GM12878 (cell line): ENCODE data around the gene HMGN4. TPM values are rescaled to one million over a fixed set of nuclear protein-coding genes. Genes with fewer than 3 reads are reported as not detected.

ENCODE experiments used
- ATAC-seq: fragments of 200-7000 bp; cut with Tn5 transposase; 3 replicates; pipeline ENCODE4 v1.9.1; 2020; ENCODE audit warnings: mild to moderate bottlenecking, moderate library complexity
- BruUV-seq: library from RNA; stranded (reverse); fragments of 400-500 nt; replicated peaks from 2 replicates; lab custom pipeline; 2021; lab: Mats Ljungman, UMichigan
- CTCF ChIA-PET: fragments of 300-600 bp; sonication (Branson Sonifier 250); formaldehyde crosslinking; extraction: SDS; loops from one replicate; lab custom pipeline; 2021; ENCODE audit warnings: inconsistent platforms; lab: Yijun Ruan, JAX
- POLR2A ChIA-PET: fragments of 350-600 bp; formaldehyde crosslinking; extraction: SDS; loops from one replicate; lab custom pipeline; 2021; ENCODE audit warnings: inconsistent platforms; lab: Charles Lee
- RAD21 ChIA-PET: fragments of 300-600 bp; sonication (Branson Sonifier 250); formaldehyde crosslinking; loops from one replicate; lab custom pipeline; 2023; ENCODE audit warnings: antibody characterized with exemption; ENCODE audit not compliant: unreplicated experiment; lab: Charles Lee
- SMC1A ChIA-PET: fragments of 300-600 bp; sonication (Branson Sonifier 250); formaldehyde crosslinking; loops from one replicate; lab custom pipeline; 2023; ENCODE audit not compliant: unreplicated experiment, uncharacterized antibody; lab: Charles Lee
- DNase-seq: peaks from one replicate; pipeline ENCODE4 v3.0.0-alpha.2; 2011; ENCODE audit warnings: low read depth, low spot score
- FAIRE-seq: peaks from 3 replicates; lab custom pipeline; 2011; peaks lifted over from hg19 to GRCh38; lab: Jason Lieb, UNC
- H2AFZ ChIP-seq: 2 replicates; pipeline ENCODE4 v1.6.0; 2011; ENCODE audit warnings: low read depth, low read length, control low read depth; ENCODE audit not compliant: control insufficient read depth
- H3K27ac ChIP-seq: 2 replicates; pipeline ENCODE4 v1.5.1; 2011; ENCODE audit warnings: control low read depth; ENCODE audit not compliant: control insufficient read depth, insufficient read depth
- H3K27me3 ChIP-seq, 2 experiments: replicated peaks in 1 of 2; 2 replicates each; pipeline versions ENCODE4 v1.6.0 to v1.6.1; 2011; ENCODE audit warnings: low read length in 1 of 2; ENCODE audit not compliant: control insufficient read depth in 2 of 2, insufficient read depth in 2 of 2
- H3K36me3 ChIP-seq, 2 experiments: 2 replicates each; pipeline ENCODE4 v1.5.1; 2011; ENCODE audit warnings: low read length in 1 of 2; ENCODE audit not compliant: control insufficient read depth in 2 of 2, insufficient read depth in 2 of 2
- H3K4me1 ChIP-seq: 2 replicates; pipeline ENCODE4 v1.6.1; 2011; ENCODE audit warnings: mild to moderate bottlenecking, low read length, moderate library complexity, mixed read lengths; ENCODE audit not compliant: control insufficient read depth, insufficient read depth
- H3K4me2 ChIP-seq: 2 replicates; pipeline ENCODE4 v1.6.0; 2011; ENCODE audit warnings: control low read depth; ENCODE audit not compliant: control insufficient read depth, insufficient read depth
- H3K4me3 ChIP-seq: fragments of 200-600 bp; sonication (generic); 2 replicates; pipeline ENCODE4 v1.5.1; 2016
- H3K79me2 ChIP-seq: 2 replicates; pipeline ENCODE4 v1.6.0; 2011; ENCODE audit warnings: low read length; ENCODE audit not compliant: control insufficient read depth, insufficient read depth
- H3K9ac ChIP-seq: 2 replicates; pipeline ENCODE4 v1.8.0; 2011; ENCODE audit warnings: low read length, control low read depth, mixed read lengths; ENCODE audit not compliant: control insufficient read depth, insufficient read depth
- H3K9me3 ChIP-seq: replicated peaks from 3 replicates; pipeline ENCODE4 v1.5.1; 2011; ENCODE audit warnings: mild to moderate bottlenecking, low read length; ENCODE audit not compliant: control insufficient read depth, insufficient read depth
- H4K20me1 ChIP-seq: 2 replicates; pipeline ENCODE4 v1.6.0; 2011; ENCODE audit not compliant: control insufficient read depth, insufficient read depth
- BHLHE40 ChIP-seq, 2 experiments: fragments of 450-650 bp in 1 of 2; IDR thresholded peaks; 2 replicates each; pipeline ENCODE4 v1.6.1; 2011 to 2017; ENCODE audit warnings: low read depth in 2 of 2, borderline replicate concordance in 1 of 2, improper control_type of control experiment in 1 of 2, low read length in 1 of 2, mild to moderate bottlenecking in 1 of 2
- HDAC2 ChIP-seq: fragments of 200-600 bp; sonication (generic); IDR thresholded peaks from 2 replicates; pipeline ENCODE4 v1.6.1; 2017
- POLR2A ChIP-seq: IDR thresholded peaks from 2 replicates; pipeline ENCODE4 v1.6.1; 2011; ENCODE audit warnings: low read depth, mild to moderate bottlenecking, low read length
- SRF ChIP-seq, 2 experiments: IDR thresholded peaks; 2 replicates each; pipeline ENCODE4 v1.6.1; 2011; ENCODE audit warnings: low read depth in 2 of 2, low read length in 2 of 2, mild to moderate bottlenecking in 1 of 2, moderate library complexity in 1 of 2
- TARDBP ChIP-seq: IDR thresholded peaks from 2 replicates; pipeline ENCODE4 v1.6.1; 2016; ENCODE audit warnings: borderline replicate concordance
- WGBS: methylation state at CpG from one replicate; pipeline ENCODE4 v1.1.6; 2016; ENCODE audit warnings: low lambda C conversion rate; ENCODE audit not compliant: insufficient replicate concordance, insufficient coverage; ENCODE audit errors: missing lambda C conversion rate; 5-methylcytosine and 5-hydroxymethylcytosine counted together
- in situ Hi-C: fragments of 300-500 bp; cut with MboI; formaldehyde crosslinking; loops from 9 replicates; pipeline ENCODE4 v1.14.3; 2018; ENCODE audit warnings: mixed read lengths
- intact Hi-C: fragments of 100-400 bp; cut with micrococcal nuclease; formaldehyde crosslinking; loops from one replicate; pipeline ENCODE4 v1.14.2; 2022; ENCODE audit not compliant: unreplicated experiment
- polyA plus RNA-seq, 11 experiments: library from polyadenylated mRNA; depleted of rRNA in 4 of 11; unstranded in 6 of 11; stranded (reverse) in 5 of 11; fragments of >200 nt; fragmentation: Nextera tagmentation in 4 of 11; fragmentation: Illumina TruSeq in 1 of 11; extraction: Ambion mirVana in 4 of 11; extraction: Trizol in 1 of 11; gene quantifications; 1 replicate in 1 of 11; 2 replicates in 10 of 11; pipeline versions ENCODE4 v1.2.1 to v1.2.3, GENCODE V29; 2011 to 2016; ENCODE audit warnings: inconsistent platforms in 2 of 11, missing spikeins in 2 of 11, low read depth in 1 of 11
- total RNA-seq, 4 experiments: library from RNA; depleted of rRNA in 3 of 4; stranded (reverse); fragments of >200 nt in 3 of 4; fragmentation: Illumina TruSeq in 1 of 4; extraction: Trizol in 1 of 4; gene quantifications; 2 replicates each; pipeline versions ENCODE4 v1.2.1 to v1.2.3, GENCODE V29; 2013 to 2021

HMGN4 gene
- total and polyA plus RNA-seq, 10 of the 15 experiments (the other 5 are each of a cell fraction or from before 2014, with no cell fraction given) = 26.7 to 99.1 (median 76.7) TPM

DNA sequence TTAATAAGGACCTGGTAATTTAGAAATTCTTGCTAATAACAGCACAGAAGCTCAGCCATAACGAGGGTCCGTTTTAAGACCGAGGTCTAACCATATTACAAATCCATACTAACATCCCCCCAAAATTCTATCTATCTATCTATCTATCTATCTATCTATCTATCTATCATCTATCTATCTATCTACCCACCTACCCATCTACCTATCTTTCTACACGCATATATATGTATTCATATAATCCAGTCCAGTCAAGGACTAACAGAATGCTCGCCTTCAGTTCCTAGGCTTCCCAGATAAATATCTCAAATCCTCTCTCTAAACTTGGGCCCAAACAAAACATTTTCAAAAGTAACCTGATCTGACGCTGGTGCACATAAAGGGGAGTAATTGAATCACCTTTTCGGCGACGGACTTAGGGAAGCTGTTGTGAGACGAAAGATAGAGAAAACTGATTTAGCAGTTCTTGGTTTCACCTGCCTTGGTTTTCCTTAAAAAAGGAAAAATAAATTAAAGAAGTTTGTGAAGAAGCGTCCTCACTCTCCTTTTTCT is 14.5 kb downstream of the HMGN4 start:
- Histone ChIP-seq H2AFZ (peak overlapping the region; percentile 90), H3K4me2 (peak overlapping the region; percentile 92), H3K4me1 (0 out of 2 replicates have a peak, but pooled peaks cover 3% of the 10 kb centered on the region), H3K9me3 (no peaks in the 10 kb centered on the region), H3K27ac (no peak overlapping the region), H3K4me3 (peak overlapping the region; percentile 80), H4K20me1 (no peaks in the 10 kb centered on the region), H3K9ac (peak overlapping the region; percentile 72), H3K79me2 (no peaks in the 10 kb centered on the region), H3K27me3 (no peaks in the 10 kb centered on the region), H3K36me3 (no peaks in the 10 kb centered on the region; a peak in 1 of 4 replicates)
- in situ Hi-C loops = loop anchor here (5.0 kb wide), 1 partner anchor 220 kb away; no protein-coding TSS in a partner anchor
- FAIRE-seq (no peak), ATAC-seq (no peak), DNase-seq (no peak)
- CTCF ChIA-PET = interaction anchor here (0.7 to 4.1 kb wide), 10 partner anchors 9 to 244 kb away, joined by 3 to 28 read pairs (median 4); partner anchors contain the start of gene HMGN4
- no TSS peak for BruUV-seq
- RAD21 ChIA-PET = interaction anchor here (1.1 to 5.5 kb wide), 7 partner anchors 11 to 222 kb away, joined by 3 to 40 read pairs (median 13); partner anchors contain the start of gene HMGN4
- TF ChIP-seq BHLHE40 (IDR thresholded peaks at IDR 0.05; ENCODE audit: borderline replicate concordance in 1 of 2, low read depth in 2 of 2, low read length in 1 of 2) (no peak), POLR2A (no peak), HDAC2 (no peak), TARDBP (no peak), SRF (IDR thresholded peaks at IDR 0.05; ENCODE audit: low read depth in 2 of 2, low read length in 2 of 2) (no peak)
- POLR2A ChIA-PET = interaction anchor here (1.0 to 4.5 kb wide), 13 partner anchors 8 to 364 kb away, joined by 3 to 29 read pairs (median 5); partner anchors contain the start of gene HMGN4
- SMC1A ChIA-PET = interaction anchor here (1.0 to 4.5 kb wide), 12 partner anchors 8 to 211 kb away, joined by 3 to 44 read pairs (median 8); partner anchors contain the start of gene HMGN4
- WGBS = 6% methylated on average over 11 of the region's 11 CpGs
- intact Hi-C loops = loop anchor here (1.0 to 10.0 kb wide), 4 partner anchors 14 to 378 kb away; partner anchors contain the start of gene HMGN4
